Heart left ventricle (tissue), 16 donors: Measurements from ENCODE around the gene FARP1. TPM values are rescaled to one million over a fixed set of nuclear protein-coding genes. Genes with fewer than 3 reads are reported as not detected.

Source experiments
- ATAC-seq, 4 donors: fragments of 200-7000 bp; cut with Tn5 transposase; one replicate each; pipeline ENCODE4 v1.9.1; 2020 to 2022; ENCODE audit warnings: moderate library complexity in 4 of 4, mild to moderate bottlenecking in 3 of 4, moderate number of reproducible peaks in 1 of 4
- DNase-seq, 5 donors: peaks; one replicate each; pipeline ENCODE4 v3.0.0-alpha.2; 2020
- H3K27ac ChIP-seq, 12 donors: fragments of 200-600 bp; sonication (generic) in 4 of 12; one replicate each; pipeline versions ENCODE4 v1.5.0 to v1.8.0; 2016 to 2022; ENCODE audit warnings: mild to moderate bottlenecking in 2 of 12
- H3K27me3 ChIP-seq, 9 donors: fragments of 200-600 bp; sonication (generic) in 2 of 9; one replicate each; pipeline versions ENCODE4 v1.5.1 to v1.8.0; 2016 to 2022; ENCODE audit warnings: mild to moderate bottlenecking in 3 of 9
- H3K36me3 ChIP-seq, 9 donors: fragments of 200-600 bp; sonication (generic) in 2 of 9; one replicate each; pipeline versions ENCODE4 v1.5.0 to v1.8.0; 2018 to 2022; ENCODE audit warnings: mild to moderate bottlenecking in 2 of 9
- H3K4me1 ChIP-seq, 12 donors: fragments of 200-600 bp; sonication (generic) in 4 of 12; one replicate each; pipeline versions ENCODE4 v1.5.0 to v1.8.0; 2016 to 2022; ENCODE audit warnings: mild to moderate bottlenecking in 3 of 12
- H3K4me3 ChIP-seq, 12 donors: fragments of 200-600 bp; sonication (generic) in 4 of 12; one replicate each; pipeline versions ENCODE4 v1.5.0 to v1.8.0; 2017 to 2022; ENCODE audit warnings: mild to moderate bottlenecking in 9 of 12, moderate library complexity in 4 of 12
- H3K9me3 ChIP-seq, 12 donors: fragments of 200-600 bp; sonication (generic) in 4 of 12; one replicate each; pipeline versions ENCODE4 v1.5.0 to v1.8.0; 2016 to 2022; ENCODE audit warnings: mild to moderate bottlenecking in 1 of 12
- POLR2A ChIP-seq, 2 donors: fragments of 450-650 bp; IDR thresholded peaks; one replicate each; pipeline ENCODE4 v1.6.1; 2017; ENCODE audit warnings: antibody characterized with exemption in 2 of 2, mild to moderate bottlenecking in 2 of 2, moderate library complexity in 2 of 2
- WGBS, 4 donors: extraction: QIAGEN DNeasy Blood & Tissue Kit in 2 of 4; methylation state at CpG; one replicate each; pipeline versions ENCODE4 v1.1.5 to v1.1.7; 2013 to 2018; 5-methylcytosine and 5-hydroxymethylcytosine counted together
- intact Hi-C, 10 donors: fragments of 100-400 bp; cut with DNase I; formaldehyde crosslinking; loops; one replicate each; pipeline versions ENCODE4 v1.11.1 to v1.14.2; 2022
- polyA plus RNA-seq, 2 donors: library from polyadenylated mRNA; stranded (reverse); fragments of 200-250 nt; gene quantifications; one replicate each; pipeline ENCODE4 v1.2.3, GENCODE V29; 2013
- total RNA-seq, 9 donors: library from RNA; depleted of rRNA in 2 of 9; stranded (reverse); fragments of >200 nt in 2 of 9; fragmentation: NEBNext Ultra II Directional in 3 of 9; extraction: Animal tissue kit (Norgen Biotek cat#: 25700) in 3 of 9; gene quantifications; one replicate each; pipeline versions ENCODE4 v1.1.0 to v1.2.4, GENCODE V29; 2016 to 2023
- TF ChIP-seq, protein P1 (sequence below), 12 donors: fragments of 200-600 bp; sonication (generic) in 4 of 12; IDR thresholded peaks; one replicate each; pipeline versions ENCODE4 v1.5.0 to v1.8.0; 2018 to 2022; ENCODE audit warnings: antibody characterized with exemption in 12 of 12, mild to moderate bottlenecking in 5 of 12
- donor health status: ischemic (EF 13 %, LVEDD 7.1; RV severe dilation, severe dysfunction).
- donor health status: healthy with polysubstance abuse.
- donor health status: DM: no; HTN: yes; CAD: no.
- donor health status: DM: no; HTN: no; CAD: no.
- donor health status: ischemic (EF 25% LVEDD 6.9; RV normal size, moderate dysfunction).
- donor health status: ischemic (EF 25% LVEDD 5.7; RV mildly dilated, moderate dysfunction).
- donor health status: healthy.
- donor health status: DM: yes; HTN: yes; CAD: no.
- donor health status: ischemic (EF 35%, LVEDD 5.7; RV mildly dilated, moderate dysfunction).
- donor health status: nonischemic (EF 11% LVEDD 7.7; RV severe dilation, severe dysfunction).
- donor health status: DM: yes; HTN: yes; CAD: no.
- donor health status: PGD.
- donor health status: ischemic (EF 29% LVEDD 5.4; RV normal size, mild dysfunction).
- donor health status: nonischemic (EF 23%, LVEDD 6.1; RV moderate dilation, normal function).

The FARP1 gene
- total and polyA plus RNA-seq, 11 donors = 7.7 to 51.8 (median 22.3) TPM

DNA sequence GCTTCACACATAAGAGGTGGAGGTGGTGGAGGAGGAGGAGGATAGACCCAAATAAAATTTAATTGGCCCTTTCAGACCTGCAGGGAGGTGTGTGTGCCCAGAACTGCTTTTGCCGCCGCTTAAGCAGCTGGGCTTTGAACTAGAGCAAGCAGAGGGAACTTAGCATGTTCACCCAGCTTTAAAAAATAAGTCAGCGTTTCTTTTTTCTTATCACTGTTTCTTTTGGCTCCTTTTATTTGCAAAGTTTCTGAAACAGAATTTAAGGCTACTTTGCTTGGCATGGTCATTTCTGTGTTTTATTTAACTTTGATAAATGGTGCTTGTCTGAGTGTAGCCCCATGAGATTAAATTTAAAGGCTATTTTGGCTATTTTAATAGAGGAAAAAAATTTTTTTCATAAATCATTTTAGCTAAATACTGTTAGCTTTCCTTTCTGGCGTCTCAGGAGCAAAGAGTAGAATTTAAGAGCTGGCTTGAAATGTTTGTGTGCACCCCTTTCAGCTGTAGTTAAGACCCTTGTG is 77.4 kb downstream of the FARP1 start:
- WGBS, 4 donors = 67 to 75% (median 71%) methylated on average over 4 of the region's 4 CpGs
- no peaks in the 10 kb centered on the region for H3K9me3 ChIP-seq
- peaks cover 0 to 43% (median 15%) of the 10 kb centered on the region in 12 donors for H3K4me1 ChIP-seq
- ATAC-seq = peak in 2 of 4 donors; percentile 15 to 27
- H3K27me3 ChIP-seq = no peaks in the 10 kb centered on the region
- TF ChIP-seq POLR2A (IDR thresholded peaks at IDR 0.05) = no peak
- TF ChIP-seq, protein P1, sequence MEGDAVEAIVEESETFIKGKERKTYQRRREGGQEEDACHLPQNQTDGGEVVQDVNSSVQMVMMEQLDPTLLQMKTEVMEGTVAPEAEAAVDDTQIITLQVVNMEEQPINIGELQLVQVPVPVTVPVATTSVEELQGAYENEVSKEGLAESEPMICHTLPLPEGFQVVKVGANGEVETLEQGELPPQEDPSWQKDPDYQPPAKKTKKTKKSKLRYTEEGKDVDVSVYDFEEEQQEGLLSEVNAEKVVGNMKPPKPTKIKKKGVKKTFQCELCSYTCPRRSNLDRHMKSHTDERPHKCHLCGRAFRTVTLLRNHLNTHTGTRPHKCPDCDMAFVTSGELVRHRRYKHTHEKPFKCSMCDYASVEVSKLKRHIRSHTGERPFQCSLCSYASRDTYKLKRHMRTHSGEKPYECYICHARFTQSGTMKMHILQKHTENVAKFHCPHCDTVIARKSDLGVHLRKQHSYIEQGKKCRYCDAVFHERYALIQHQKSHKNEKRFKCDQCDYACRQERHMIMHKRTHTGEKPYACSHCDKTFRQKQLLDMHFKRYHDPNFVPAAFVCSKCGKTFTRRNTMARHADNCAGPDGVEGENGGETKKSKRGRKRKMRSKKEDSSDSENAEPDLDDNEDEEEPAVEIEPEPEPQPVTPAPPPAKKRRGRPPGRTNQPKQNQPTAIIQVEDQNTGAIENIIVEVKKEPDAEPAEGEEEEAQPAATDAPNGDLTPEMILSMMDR (IDR thresholded peaks at IDR 0.05) = no peak
- intact Hi-C loops = loop anchor here in 1 of 10 donors (10.0 kb wide), 1 partner anchor 76 kb away; the partner anchor contains the start of gene FARP1
- H3K27ac ChIP-seq = peak overlapping the region in 2 of 12 donors; percentile 4 to 7
- DNase-seq = no peak
- no peak overlapping the region for H3K4me3 ChIP-seq
- H3K36me3 ChIP-seq = no peaks in the 10 kb centered on the region

DNA sequence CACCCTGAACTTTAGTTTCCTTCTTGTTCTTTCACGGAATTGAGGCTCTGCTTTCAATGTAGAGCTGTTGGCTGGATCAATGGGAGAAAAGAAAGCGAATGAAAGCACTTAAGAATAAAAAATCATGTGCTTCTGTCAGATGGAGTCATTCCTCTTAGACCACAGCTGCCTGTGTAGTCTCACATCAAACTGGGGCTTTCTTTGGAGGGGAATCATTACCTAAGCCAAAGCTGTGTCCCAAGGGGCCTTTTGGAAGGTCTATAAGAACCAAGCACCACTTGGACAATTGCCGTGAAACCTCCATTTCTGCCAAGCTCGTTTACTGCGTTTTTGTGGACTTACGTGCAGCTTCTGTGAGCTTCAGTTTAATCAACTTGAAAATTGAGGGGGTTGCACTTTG is 78.3 kb downstream of the FARP1 start:
- WGBS, 4 donors = 76 to 80% (median 78%) methylated on average over 6 of the region's 6 CpGs
- Histone ChIP-seq H3K4me3 (no peak overlapping the region), H3K4me1 (peaks cover 0 to 38% (median 12%) of the 10 kb centered on the region in 12 donors), H3K27me3 (no peaks in the 10 kb centered on the region), H3K27ac (peak overlapping the region in 1 of 12 donors; percentile 20), H3K36me3 (no peaks in the 10 kb centered on the region), H3K9me3 (no peaks in the 10 kb centered on the region)
- ATAC-seq (no peak), DNase-seq (no peak)
- intact Hi-C loops = loop anchor here in 1 of 10 donors (10.0 kb wide), 1 partner anchor 76 kb away; the partner anchor contains the start of gene FARP1
- no peak for TF ChIP-seq POLR2A (IDR thresholded peaks at IDR 0.05)
- TF ChIP-seq, protein P1 (IDR thresholded peaks at IDR 0.05) = no peak

DNA sequence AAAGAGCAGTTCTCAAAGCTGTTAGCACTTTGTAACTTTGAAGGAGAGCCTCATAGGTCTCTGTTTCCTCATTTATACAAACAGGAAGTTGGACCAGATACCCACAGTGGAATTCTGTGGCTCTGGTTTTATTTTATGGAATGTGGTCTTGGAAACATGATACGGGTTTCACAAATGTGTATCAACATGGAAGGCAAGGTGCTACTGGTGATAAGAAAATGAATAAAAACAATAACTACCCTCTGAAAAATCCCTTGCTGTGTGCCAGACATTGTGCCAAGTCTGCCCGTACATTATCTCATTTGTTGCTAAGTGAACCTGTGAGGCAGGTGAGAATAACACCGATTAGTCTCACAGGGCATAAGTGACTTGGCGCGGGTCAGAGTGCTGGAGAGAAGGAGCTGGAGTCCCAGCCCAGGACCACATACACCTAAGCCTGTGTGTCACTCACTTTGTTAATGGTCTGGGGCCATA is 79.2 kb downstream of the FARP1 start:
- DNase-seq (no peak), ATAC-seq (no peak)
- no peaks in the 10 kb centered on the region for H3K9me3 ChIP-seq
- H3K4me1 ChIP-seq = peaks cover 0 to 31% (median 9%) of the 10 kb centered on the region in 12 donors
- H3K27ac ChIP-seq = no peak overlapping the region
- no peak overlapping the region for H3K4me3 ChIP-seq
- intact Hi-C loops = loop anchor here in 1 of 10 donors (10.0 kb wide), 1 partner anchor 77 kb away; the partner anchor contains the start of gene FARP1
- TF ChIP-seq, protein P1 (IDR thresholded peaks at IDR 0.05) = no peak
- TF ChIP-seq POLR2A (IDR thresholded peaks at IDR 0.05) = no peak
- 71 to 78% (median 73%) methylated on average over 5 of the region's 5 CpGs for WGBS, 4 donors
- H3K27me3 ChIP-seq = no peaks in the 10 kb centered on the region
- H3K36me3 ChIP-seq = no peaks in the 10 kb centered on the region

DNA sequence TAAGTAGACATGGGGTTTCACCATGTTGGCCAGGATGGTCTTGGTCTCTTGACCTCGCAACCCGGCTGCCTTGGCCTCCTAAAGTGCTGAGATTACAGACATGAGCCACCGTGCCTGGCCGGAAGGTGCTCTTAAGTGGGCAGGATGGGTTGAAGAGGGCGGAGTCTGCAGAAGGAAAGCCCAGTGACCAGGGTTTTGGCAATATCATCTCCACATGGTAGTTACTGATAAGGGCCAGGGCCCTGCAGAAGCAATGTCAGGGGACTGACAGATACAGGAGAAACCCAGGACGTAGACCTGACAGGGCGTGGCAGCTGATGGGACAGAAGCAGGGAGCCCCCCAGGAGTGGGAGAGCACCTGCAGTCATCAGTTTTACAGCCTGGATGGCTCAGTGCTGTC is 79.9 kb downstream of the FARP1 start:
- intact Hi-C loops = loop anchor here in 1 of 10 donors (10.0 kb wide), 1 partner anchor 78 kb away; the partner anchor contains the start of gene FARP1
- no peaks in the 10 kb centered on the region for H3K36me3 ChIP-seq
- no peaks in the 10 kb centered on the region for H3K9me3 ChIP-seq
- ATAC-seq (no peak), DNase-seq (no peak)
- no peaks in the 10 kb centered on the region for H3K27me3 ChIP-seq
- WGBS, 4 donors = 82 to 92% (median 86%) methylated on average over 7 of the region's 7 CpGs
- no peak for TF ChIP-seq POLR2A (IDR thresholded peaks at IDR 0.05)
- TF ChIP-seq, protein P1 (IDR thresholded peaks at IDR 0.05) = no peak
- peaks cover 0 to 31% (median 9%) of the 10 kb centered on the region in 12 donors for H3K4me1 ChIP-seq
- H3K4me3 ChIP-seq = no peak overlapping the region
- H3K27ac ChIP-seq = no peak overlapping the region
